OCI-LY1 (cell line): ENCODE data around the gene CPXM2.

ENCODE experiments used
- H2AFZ ChIP-seq: fragments of 200-600 bp; sonication (generic), shearing (Covaris generic); 2 replicates; pipeline ENCODE4 v1.6.0; 2014; ENCODE audit warnings: antibody characterized with exemption, mild to moderate bottlenecking, low read length
- H3F3A ChIP-seq: fragments of 200-600 bp; sonication (generic), shearing (Covaris generic); 2 replicates; pipeline ENCODE4 v1.6.0; 2014; ENCODE audit warnings: mild to moderate bottlenecking, antibody characterized with exemption, low read length, moderate library complexity; ENCODE audit not compliant: insufficient read depth
- H3K27ac ChIP-seq: fragments of 200-600 bp; sonication (generic); 2 replicates; pipeline ENCODE4 v1.5.1; 2014; ENCODE audit warnings: low read length, mixed run types, mild to moderate bottlenecking, low read depth; ENCODE audit not compliant: poor library complexity, severe bottlenecking
- H3K27me3 ChIP-seq: fragments of 200-600 bp; sonication (generic); 2 replicates; pipeline ENCODE4 v1.6.0; 2014; ENCODE audit warnings: antibody characterized with exemption, mild to moderate bottlenecking, low read length, moderate library complexity; ENCODE audit not compliant: insufficient read depth
- H3K36me3 ChIP-seq: fragments of 200-600 bp; sonication (generic); 2 replicates; pipeline ENCODE4 v1.6.1; 2014; ENCODE audit warnings: mild to moderate bottlenecking, antibody characterized with exemption, low read length, moderate library complexity, mixed read lengths; ENCODE audit not compliant: insufficient read depth
- H3K4me1 ChIP-seq: fragments of 200-600 bp; sonication (generic); 2 replicates; pipeline ENCODE4 v1.5.1; 2014; ENCODE audit warnings: mild to moderate bottlenecking, low read length, moderate library complexity; ENCODE audit not compliant: insufficient read depth, severe bottlenecking
- H3K4me2 ChIP-seq: fragments of 200-600 bp; sonication (generic), shearing (Covaris generic); 2 replicates; pipeline ENCODE4 v1.6.1; 2014; ENCODE audit warnings: low read length
- H3K4me3 ChIP-seq: fragments of 200-600 bp; sonication (generic); 2 replicates; pipeline ENCODE4 v1.5.1; 2014; ENCODE audit warnings: low read length, low read depth, mild to moderate bottlenecking, mixed read lengths; ENCODE audit not compliant: poor library complexity, severe bottlenecking
- H3K79me2 ChIP-seq: fragments of 200-600 bp; shearing (Covaris generic); 2 replicates; pipeline ENCODE4 v1.6.1; 2016; ENCODE audit warnings: mixed run types, low read length, mixed read lengths; ENCODE audit not compliant: insufficient read depth
- H3K9ac ChIP-seq: fragments of 200-600 bp; sonication (generic), shearing (Covaris generic); 2 replicates; pipeline ENCODE4 v1.6.1; 2014; ENCODE audit warnings: mild to moderate bottlenecking, low read length, mixed read lengths
- H3K9me2 ChIP-seq: fragments of 200-600 bp; sonication (generic), shearing (Covaris generic); 2 replicates; pipeline ENCODE4 v1.6.1; 2014; ENCODE audit warnings: low read depth, mild to moderate bottlenecking, low read length, mixed read lengths
- H3K9me3 ChIP-seq: fragments of 200-600 bp; shearing (Covaris generic); 2 replicates; pipeline ENCODE4 v1.6.1; 2014; ENCODE audit warnings: low read length, mixed read lengths
- H4K20me1 ChIP-seq: fragments of 200-600 bp; sonication (generic), shearing (Covaris generic); 2 replicates; pipeline ENCODE4 v1.6.0; 2016; ENCODE audit warnings: mild to moderate bottlenecking, low read length; ENCODE audit not compliant: insufficient read depth
- EZH2 ChIP-seq: fragments of 200-600 bp; sonication (generic), shearing (Covaris generic); IDR thresholded peaks from 2 replicates; pipeline ENCODE4 v1.8.0; 2017; ENCODE audit warnings: borderline replicate concordance, mixed run types, mild to moderate bottlenecking, antibody characterized with exemption, low read length, moderate library complexity, mixed read lengths
- TF ChIP-seq, protein P1 (sequence below): fragments of 200-600 bp; sonication (generic), shearing (Covaris generic); IDR thresholded peaks from 2 replicates; pipeline ENCODE4 v1.5.1; 2017; ENCODE audit warnings: mild to moderate bottlenecking, antibody characterized with exemption, low read length, moderate library complexity, mixed read lengths

The CPXM2 gene

DNA sequence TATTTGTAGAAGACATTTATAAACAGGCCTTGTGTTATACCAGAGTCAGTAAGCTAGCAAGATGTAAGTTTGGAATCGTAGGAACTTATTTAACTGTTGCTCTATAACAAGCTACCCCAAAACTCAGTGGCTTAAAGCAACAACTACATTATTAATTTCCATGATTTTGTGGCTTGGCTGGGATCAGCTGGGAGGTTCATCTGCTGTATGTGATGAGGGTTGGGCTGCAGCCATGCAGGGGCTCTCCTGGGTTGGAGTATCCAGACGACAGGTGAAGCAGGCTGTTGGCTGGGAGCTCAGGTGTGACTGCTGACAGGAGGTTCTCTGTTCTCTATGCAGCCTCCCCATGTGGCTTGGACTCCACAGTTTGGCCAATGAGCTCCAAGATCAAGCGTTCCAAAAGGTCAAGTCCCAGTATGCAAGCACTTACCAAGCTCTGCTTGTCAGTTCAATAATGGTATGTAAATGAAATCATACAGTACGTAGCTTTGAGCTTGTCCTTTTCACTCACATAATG is 173.0 kb downstream of the CPXM2 start:
- H3K79me2 ChIP-seq: no peaks in the 10 kb centered on the region
- H4K20me1 ChIP-seq: no peaks in the 10 kb centered on the region
- H3K4me3 ChIP-seq: no peak overlapping the region
- H2AFZ ChIP-seq: no peak overlapping the region
- no peaks in the 10 kb centered on the region for H3K9me3 ChIP-seq
- no peak overlapping the region for H3K4me2 ChIP-seq
- no peaks in the 10 kb centered on the region for H3K36me3 ChIP-seq
- no peaks in the 10 kb centered on the region for H3K4me1 ChIP-seq
- no peaks in the 10 kb centered on the region for H3K9me2 ChIP-seq
- no peaks in the 10 kb centered on the region; the same call in 1 of the 2 replicates for H3K27me3 ChIP-seq
- TF ChIP-seq EZH2: no peak
- TF ChIP-seq, protein P1, sequence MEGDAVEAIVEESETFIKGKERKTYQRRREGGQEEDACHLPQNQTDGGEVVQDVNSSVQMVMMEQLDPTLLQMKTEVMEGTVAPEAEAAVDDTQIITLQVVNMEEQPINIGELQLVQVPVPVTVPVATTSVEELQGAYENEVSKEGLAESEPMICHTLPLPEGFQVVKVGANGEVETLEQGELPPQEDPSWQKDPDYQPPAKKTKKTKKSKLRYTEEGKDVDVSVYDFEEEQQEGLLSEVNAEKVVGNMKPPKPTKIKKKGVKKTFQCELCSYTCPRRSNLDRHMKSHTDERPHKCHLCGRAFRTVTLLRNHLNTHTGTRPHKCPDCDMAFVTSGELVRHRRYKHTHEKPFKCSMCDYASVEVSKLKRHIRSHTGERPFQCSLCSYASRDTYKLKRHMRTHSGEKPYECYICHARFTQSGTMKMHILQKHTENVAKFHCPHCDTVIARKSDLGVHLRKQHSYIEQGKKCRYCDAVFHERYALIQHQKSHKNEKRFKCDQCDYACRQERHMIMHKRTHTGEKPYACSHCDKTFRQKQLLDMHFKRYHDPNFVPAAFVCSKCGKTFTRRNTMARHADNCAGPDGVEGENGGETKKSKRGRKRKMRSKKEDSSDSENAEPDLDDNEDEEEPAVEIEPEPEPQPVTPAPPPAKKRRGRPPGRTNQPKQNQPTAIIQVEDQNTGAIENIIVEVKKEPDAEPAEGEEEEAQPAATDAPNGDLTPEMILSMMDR: no peak
- H3F3A ChIP-seq: no peaks in the 10 kb centered on the region
- H3K9ac ChIP-seq: no peak overlapping the region
- no peak overlapping the region for H3K27ac ChIP-seq

DNA sequence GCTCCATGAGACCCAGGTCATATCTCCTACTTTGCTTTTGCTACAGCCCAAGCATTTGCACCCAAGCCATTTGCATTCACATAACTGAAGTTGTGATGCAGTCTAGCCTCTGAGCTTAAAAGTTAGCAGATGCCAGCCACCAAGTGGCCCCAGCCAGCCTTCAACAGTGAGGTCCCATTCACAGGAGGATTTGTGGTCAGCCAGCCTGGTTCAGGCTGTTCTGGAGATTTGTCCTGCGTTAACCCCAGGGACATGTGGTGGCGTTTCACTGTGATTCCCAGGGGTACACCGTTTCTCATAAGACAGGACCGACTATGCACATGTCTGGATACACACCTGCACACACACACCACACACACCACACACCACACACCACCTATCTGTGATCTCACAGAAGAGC is 174.3 kb downstream of the CPXM2 start:
- no peak overlapping the region for H2AFZ ChIP-seq
- no peaks in the 10 kb centered on the region for H3K4me1 ChIP-seq
- no peaks in the 10 kb centered on the region for H3K9me3 ChIP-seq
- H3F3A ChIP-seq: no peaks in the 10 kb centered on the region
- H3K9me2 ChIP-seq: no peaks in the 10 kb centered on the region
- H3K4me2 ChIP-seq: no peak overlapping the region
- no peaks in the 10 kb centered on the region for H3K36me3 ChIP-seq
- no peaks in the 10 kb centered on the region; the same call in 1 of the 2 replicates for H3K27me3 ChIP-seq
- H3K4me3 ChIP-seq: no peak overlapping the region
- no peak overlapping the region for H3K9ac ChIP-seq
- TF ChIP-seq, protein P1: no peak
- no peak for TF ChIP-seq EZH2
- no peak overlapping the region for H3K27ac ChIP-seq
- no peaks in the 10 kb centered on the region for H4K20me1 ChIP-seq
- H3K79me2 ChIP-seq: no peaks in the 10 kb centered on the region

DNA sequence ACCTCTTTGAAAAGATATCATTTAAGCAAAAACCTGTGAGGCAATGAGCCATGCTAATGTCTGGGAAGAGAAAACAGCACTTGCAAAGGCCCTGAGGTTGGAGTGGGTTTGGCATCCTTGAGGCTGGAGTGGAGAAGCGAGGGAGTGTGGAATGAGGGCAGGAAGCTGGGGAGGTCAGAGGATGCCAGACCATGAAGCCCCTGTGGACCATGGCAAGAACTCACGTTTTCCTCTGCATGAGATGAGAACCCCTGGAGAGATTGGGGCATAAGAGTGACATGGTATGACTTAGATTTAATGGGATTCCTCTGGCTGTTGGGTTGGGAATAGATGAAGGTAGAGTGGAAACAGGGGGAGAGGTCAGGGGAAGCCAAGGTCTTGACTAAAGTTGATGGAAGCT is 176.1 kb downstream of the CPXM2 start:
- Histone ChIP-seq H3K4me1 (no peaks in the 10 kb centered on the region), H2AFZ (no peak overlapping the region)
- TF ChIP-seq EZH2: no peak
- TF ChIP-seq, protein P1: no peak

More for the DNA sequence above, 176.1 kb downstream of the CPXM2 start:
- no peaks in the 10 kb centered on the region for H3K79me2 ChIP-seq
- H3K4me3 ChIP-seq: no peak overlapping the region
- H4K20me1 ChIP-seq: no peaks in the 10 kb centered on the region
- H3K4me2 ChIP-seq: no peak overlapping the region
- H3F3A ChIP-seq: no peaks in the 10 kb centered on the region
- H3K9me2 ChIP-seq: no peaks in the 10 kb centered on the region
- no peaks in the 10 kb centered on the region; the same call in 1 of the 2 replicates for H3K27me3 ChIP-seq
- H3K9ac ChIP-seq: no peak overlapping the region
- H3K27ac ChIP-seq: no peak overlapping the region
- H3K9me3 ChIP-seq: no peaks in the 10 kb centered on the region
- no peaks in the 10 kb centered on the region for H3K36me3 ChIP-seq
